ENCODE results near the gene TADA2B.
A peak's percentile ranks its signal among the peaks of the same experiment; 100 is the strongest.
"Not testable (repeated sequence)": the region's sequence is repeated elsewhere in the genome, so short reads cannot be mapped to it uniquely, and the experiment has no call there.

TADA2B gene

DNA sequence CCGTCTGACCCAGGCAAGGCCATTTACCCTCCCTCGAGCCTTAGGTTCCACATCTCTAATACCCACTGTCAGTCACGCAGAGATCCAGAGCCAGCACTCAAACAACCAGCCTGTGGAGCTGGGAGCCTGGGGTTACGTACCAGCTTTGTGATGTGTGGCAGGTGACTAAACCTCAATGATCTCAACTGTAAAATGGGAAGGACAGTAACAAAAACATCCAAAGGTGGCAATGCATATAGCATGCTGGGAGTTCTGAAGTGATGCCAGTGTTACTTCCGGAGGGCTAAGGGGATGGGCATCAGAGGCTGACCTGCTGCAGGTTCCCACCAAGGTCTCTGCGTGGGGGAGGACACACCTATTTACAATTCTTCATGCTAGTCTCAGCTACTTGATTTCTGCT is 18.6 kb downstream of the TADA2B start:
- no peak for DNase-seq

DNA sequence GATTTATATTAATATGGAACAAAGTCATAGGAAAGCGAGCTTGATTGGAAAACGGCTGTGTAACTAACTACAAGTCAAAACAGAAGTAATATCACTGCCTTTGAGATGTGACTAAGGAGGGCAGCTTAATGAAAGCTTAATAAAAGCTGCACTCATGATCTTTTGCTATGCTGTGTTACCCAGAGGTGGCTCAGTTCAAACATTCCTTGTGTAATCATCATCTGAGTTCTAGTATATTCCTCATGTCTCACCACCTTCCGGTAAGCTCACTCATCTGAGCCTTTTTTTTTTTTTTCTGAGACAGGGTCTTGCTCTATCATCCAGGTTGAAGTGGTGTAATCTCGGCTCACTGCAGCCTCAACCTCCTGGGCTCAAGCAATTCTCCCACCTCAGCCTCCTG is 19.6 kb downstream of the TADA2B start:
- no peak for DNase-seq

DNA sequence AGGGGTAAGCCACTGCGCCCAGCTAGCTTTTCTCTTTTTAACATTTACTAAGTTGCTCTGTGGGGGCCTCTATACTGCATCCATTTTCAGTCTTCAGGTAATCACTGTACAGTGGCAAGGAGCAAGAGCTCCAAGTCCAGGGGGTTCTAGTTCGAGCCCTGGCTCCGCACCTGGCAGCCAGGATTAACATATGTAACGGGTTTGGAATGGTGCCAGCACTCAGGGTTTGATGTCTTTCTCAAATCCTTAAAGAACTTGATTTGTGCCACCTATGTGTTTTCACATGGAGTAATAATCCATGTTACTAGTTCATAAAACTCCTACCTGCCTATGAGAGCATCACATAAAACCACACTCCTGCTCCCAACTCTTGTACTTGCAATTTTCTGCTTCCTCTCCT is 20.2 kb downstream of the TADA2B start:
- no peak for DNase-seq

DNA sequence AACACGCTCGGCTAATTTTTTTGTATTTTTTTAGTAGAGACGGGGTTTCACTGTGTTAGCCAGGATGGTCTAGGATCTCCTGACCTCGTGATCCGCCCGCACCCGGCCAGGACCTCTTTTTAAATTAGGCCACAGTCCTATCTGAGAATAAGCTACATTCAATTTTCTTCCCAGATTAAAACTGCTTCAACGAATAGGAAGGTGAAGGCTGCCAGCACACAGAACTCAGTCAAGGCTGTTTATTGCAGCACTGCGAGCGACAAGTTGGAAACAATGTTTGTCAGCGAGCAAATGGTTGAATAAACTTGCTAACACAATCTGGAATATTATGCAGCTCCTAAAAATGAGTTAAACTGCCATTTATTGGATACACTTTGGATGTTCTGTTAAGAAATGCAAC is 22.8 kb downstream of the TADA2B start:
- DNase-seq: no peak

DNA sequence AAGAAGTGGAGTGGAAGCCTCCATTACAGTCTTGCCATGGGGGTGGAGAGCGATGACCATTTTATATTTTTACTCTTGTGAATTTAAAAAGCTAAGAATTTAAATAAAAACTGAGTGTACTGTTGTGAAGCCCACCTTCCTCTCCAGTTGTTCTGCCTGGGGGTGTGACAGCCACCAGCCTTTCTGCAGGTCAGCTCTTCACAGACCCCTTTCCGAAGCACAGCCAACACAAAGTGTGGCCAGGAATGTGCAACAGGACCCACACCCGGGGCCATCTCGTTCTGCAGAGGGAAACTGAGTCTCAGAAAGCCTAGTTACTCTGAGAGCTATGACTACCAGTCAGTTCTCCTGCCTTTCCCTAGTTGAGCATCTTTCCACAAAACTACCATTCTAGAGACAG is 23.3 kb downstream of the TADA2B start:
- DNase-seq: no peak

DNA sequence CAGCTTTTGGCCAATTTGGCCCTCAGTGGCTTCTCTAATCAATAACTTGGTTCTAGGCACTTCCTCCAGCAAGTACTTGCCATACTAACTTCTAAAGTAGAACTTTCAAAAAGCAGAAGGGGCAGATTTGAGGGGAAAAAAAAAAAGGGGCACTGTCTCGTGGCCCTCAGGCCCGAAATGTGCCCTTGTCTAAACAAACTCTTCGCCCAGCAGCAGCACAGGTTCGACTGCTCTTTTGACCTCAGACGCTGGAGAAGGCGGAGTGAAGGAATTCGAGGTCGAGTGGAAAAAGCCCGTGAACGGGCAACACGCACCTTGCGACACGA is 23.9 kb downstream of the TADA2B start:
- no peak for DNase-seq

DNA sequence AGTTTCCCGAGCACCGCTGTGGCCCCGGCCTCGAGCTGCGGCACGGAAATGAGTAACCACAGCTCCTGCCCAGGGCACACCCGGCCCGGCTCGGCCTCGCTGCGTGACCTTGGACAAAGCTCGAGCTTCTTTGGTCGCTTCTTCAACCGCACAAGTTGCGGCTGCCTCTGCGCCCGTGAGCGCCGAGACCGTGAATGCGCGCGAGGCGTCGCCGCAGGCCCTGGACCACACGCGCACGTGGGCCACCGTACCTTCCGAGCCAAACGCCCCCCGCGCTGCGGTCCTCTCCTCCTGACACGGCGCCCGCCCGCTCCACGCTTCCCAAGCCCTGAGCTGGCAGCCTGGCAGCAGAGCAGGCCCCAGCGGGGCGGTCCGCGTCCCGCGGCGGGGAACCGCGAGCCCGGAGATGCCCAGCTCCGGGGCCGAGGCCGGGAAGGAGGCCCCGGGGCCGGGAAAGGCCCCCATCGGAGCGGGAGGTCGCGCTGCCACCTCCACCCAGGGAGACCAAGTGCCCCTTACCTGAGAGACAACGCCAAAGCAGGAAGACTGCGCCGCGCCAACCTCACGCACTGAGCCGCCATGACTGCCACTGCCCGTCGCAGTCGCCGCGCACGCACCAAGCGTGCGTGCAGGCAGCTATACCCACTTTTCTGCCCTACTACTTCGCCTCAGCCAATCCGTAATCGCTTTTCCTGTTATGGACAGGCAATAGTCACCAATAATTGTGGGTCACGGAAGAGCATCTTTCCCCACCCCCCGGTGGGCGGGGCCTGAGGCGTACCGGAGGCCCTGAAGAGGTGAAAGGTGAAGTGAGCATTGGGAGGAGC is 24.5 kb downstream of the TADA2B start, which contains the start of gene GRPEL1:
Gene GRPEL1 (minus strand): TSS at position 613 of the 827 bp plus-strand sequence. CDS start 32 bp downstream, at position 581.
- DNase-seq: peak; percentile 100

DNA sequence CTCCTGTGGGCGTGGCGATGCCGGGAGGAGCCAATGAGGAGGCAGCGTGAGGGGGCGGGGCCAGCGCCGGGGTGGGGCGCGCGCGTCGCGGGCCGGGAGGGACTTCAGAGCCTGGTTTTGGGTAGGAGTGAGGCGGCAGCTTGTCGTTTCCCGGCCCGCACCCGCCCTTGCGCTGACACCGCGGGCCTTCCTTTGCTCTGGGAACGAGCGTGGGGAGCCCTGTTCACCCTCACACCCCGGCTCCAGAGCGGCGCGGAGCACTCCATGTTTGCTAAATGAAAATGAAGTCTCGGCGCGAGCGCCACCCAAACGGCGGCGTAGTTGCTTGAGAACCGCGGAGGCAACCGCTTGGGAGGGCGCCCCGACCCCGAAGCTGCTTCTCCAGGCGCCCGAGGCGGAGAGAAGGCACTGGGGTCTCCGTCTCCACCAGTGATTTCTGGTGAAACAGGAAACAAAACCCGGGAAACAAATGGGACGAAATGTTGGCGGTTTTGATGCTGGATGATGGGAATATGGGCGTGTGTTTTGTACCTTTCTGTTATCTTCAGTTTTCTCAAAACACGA is 25.2 kb downstream of the TADA2B start:
- no peak for DNase-seq

DNA sequence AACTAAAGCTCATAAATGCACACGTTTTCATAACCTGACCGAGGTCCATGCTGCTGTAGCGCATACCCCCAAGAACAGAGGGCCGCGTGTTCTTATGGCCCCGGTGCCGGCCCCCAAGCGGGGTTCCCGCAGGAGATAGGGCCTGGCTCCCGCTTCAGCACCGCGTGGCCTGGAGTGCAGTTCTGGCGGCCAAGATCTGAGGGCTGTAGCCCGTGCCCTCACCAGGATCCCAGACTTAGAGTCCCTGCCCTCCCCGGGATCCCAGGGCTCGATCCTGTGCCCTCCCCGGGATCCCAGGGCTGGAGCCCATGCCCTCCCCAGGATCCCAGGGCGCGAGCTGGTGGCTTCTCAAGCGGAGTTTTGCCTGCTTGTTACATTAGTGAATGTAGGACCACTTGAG is 25.7 kb downstream of the TADA2B start:
- no peak for DNase-seq

DNA sequence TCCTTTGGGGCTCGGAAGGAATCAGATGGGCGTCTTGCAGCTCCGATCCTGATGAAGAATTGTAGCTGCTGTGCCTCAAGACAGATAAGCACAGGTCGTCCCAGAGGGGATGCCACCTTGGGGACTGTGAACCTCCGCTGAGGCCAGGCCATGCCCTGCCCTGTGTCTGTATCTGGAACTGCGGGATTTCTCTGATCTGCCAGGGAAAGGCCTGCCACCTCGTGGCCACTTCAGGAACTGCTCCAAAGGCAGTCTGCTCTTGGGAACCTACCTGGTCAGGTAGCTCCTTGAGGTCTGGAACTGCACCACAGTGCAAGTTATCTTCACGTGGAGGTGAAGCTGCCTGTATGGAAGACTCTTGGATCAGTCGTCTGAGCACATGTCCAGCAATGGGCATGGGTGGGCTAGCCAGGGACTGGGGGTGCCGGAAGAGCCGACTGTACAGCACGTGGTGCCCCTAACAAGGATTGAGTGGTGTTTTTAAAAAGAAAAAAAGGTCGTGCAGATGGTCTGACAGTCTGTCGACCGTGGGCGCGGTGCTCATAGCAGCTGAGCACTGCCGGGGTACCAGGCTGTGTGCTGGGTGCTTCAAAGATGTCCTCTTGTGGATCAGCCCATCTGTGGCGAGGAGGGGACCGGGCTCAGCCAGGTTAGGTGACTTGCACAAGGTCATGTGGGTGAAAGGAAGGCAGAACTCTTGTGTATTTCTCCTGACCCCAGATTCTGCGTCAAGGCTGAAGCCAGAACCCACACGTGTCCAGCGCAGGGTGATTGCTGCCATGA is 27.7 kb downstream of the TADA2B start:
- DNase-seq: peak; percentile 89

DNA sequence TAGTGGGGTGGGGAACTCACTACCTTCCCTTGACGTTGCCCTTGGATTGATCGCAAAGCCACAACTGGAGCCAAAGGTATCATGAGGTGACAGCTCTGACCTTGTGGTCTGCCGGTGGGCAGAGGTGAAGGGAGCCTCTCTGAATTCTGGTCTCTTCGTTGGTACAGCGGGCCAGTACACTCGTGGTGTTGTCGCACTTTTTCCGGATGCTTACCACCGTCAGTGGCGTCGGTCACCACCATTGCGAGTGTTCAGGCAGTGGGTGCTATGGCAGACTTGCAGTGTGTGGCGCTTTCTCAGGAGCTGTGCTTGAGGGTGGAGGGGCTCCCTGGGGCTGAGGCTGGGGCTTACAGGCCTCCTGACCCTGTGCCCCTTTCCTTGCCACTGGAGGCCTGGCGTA is 29.9 kb downstream of the TADA2B start:
- DNase-seq: no peak

DNA sequence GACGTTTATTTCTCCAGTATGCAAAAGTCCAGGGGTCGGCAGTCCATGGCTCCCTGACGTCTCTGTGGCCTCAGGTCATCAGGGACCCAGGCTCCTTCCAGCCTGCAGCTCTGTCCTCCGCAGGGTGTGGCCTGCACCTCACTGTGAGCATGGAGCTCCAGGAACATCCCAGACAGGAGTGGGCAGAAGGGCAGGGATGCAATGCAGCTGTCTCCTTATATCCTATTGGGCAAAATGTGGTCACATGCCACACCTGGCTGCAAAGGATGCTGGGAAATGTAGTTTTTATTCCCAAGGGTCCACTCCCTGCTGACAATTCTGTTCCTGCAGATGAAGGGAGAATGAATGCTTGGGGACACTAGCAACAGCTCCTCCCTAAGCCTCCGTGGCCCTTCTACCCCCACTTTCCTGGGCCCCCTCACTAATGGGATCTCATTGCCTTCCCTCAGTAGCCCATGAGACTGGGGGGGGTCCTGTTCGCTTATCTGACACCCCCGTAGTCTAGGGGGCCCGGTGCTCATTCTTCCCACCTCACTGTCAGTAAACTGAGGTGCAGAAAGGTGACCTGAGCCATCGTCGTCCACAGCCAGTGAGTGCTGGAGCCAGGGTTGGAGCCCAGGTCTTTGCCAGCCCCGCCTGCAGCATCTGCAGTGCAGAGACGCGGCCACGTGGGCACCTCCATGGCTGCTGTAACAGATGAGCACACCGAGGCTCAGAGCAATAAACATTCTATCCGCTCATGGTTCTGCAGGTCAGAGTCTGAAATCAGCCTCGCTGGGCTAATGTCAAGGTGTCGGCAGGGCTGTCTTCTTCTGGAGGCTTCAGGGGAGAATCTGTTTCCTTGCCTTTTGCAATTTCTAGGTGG is 30.6 kb downstream of the TADA2B start:
- no peak for DNase-seq

DNA sequence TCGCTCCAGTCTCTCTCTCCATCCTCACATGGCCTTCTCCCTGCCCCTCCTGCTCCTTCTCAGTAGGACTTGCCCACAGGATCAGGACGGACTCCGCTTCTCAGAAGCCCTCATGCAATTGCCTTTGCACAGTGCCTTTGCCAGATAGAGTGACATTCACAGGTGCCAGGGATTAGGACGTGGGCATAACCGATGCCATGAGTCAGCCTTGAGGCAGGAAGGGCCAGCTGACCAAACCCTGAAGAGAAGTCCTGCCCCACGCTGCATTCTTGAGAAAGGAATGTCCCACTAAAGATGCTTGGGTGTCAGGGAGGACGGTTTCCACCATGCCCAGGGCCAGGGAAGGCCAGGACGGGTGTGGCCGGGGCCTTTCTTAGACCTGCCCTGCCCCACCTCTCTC is 31.3 kb downstream of the TADA2B start:
- DNase-seq: no peak

DNA sequence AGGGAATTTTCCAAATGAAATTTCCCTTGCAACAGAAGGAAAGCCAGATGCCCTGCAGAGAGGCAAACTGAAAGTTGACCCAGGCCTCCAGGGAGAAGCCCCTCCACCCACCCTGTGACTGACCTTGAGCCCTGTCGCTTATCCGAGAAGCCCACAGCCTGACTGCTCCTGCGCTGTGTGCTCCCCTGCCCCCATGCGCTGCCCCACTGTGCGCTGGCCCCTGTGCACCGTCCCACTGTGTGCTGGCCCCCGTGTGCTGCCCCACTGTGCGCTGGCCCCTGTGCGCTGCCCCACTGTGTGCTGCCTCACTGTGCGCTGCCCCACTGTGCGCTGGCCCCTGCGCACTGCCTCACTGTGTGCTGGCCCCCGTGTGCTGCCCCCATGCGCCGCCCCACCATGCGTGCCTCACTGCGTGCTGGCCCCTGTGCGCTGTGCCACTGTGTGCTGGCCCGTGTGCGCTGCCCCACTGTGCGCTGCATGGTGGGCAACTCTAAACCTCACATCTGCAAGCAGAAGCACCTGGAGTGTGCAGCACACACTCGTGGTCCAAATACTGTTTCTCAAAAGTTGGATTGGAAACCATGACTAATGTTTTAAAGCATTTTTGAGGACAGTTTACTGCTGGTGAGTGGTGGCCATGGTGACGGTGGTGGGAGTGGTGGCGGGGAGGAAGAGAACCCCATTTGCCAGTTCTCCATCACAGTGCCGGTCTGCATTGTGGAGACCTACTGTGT is 33.0 kb downstream of the TADA2B start:
- no peak for DNase-seq

DNA sequence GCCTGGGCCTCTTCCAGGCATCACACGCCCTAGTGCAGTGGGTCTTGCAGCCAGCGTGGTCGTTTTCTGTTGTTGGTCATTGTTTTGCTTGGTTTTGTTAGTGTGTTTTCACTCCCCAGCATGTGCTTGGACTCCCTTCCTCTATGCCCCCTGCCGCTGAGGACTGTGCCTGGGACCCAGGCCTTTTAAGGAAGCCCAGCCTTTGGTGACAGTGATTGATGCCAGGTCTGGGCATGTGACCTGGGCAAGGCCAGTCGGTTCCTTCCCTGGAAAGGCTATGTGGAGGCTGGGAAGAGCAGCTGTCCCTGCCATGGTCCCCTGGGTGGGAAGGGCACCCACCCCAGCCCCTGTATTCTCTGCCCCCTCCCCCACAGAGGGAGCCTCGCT is 33.5 kb downstream of the TADA2B start:
- DNase-seq: no peak

DNA sequence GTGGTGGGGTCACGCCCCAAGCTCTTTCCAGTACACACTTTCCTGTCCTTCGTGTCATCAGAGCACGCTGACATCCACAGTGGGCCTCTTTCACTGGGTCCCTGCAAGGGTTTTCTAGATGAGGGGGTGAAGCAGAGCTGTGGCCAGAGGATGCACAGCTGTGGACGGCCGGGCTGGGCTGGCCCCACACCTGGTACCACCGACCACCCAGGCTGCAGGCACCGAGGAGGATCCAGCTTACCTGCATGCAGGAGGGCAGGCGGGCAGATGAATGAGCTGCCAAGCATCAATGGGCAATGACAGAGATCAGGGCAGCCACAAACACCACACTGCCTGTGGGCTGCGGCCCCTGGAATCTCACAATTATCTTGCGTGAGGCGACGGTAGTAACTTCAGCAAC is 34.2 kb downstream of the TADA2B start:
- no peak for DNase-seq

DNA sequence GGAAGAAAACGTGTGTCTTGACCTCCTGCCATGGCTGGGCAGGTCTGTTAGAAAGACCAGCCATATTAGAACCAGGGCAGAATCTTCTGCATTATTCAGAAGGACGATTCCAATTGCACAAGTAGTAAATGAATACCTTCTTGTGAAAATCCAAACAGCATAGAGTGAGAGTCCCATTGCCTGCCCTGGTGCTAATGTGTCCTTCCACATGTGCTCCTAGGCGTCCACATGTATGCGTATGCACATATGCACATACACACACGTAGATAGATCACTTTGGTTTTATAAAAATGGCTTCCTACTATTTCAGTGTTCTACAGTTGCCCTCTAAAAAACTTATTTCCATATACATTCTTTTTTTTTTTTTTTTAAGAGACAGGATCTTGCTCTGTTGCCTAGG is 34.9 kb downstream of the TADA2B start:
- DNase-seq: no peak

DNA sequence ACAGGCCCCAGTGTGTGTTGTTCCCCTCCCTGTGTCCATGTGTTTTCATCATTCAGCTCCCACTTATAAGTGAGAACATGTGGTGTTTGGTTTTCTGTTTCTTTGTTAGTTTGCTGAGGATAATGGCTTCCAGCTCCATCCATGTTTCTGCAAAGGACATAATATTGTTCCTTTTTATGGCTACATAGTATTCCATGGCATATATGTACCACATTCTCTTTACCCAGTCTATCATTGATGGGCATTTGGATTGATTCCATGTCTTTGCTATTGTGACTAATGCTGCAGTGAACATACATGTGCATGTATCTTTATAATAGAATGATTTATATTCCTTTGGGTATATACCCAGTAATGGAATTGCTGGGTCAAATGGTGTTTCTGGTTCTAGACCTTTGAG is 36.3 kb downstream of the TADA2B start:
- DNase-seq: not testable (repeated sequence)

DNA sequence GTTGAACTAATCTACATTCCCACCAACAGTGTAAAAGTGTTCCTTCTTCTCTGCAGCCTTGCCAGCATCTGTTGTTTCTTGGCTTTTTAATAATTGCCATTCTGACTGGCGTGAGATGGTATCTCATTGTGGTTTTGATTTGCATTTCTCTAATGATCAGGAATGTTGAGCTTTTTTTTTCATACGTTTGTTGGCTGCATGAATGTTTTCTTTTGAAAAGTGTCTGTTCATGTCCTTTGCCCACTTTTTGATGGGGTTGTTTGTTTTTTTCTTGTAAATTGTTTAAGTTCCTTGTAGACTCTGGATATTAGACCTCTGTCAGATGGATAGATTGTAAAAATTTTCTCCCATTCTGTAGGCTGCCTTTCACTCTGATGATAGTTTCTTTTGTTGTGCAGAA is 36.7 kb downstream of the TADA2B start:
- DNase-seq: not testable (repeated sequence)

DNA sequence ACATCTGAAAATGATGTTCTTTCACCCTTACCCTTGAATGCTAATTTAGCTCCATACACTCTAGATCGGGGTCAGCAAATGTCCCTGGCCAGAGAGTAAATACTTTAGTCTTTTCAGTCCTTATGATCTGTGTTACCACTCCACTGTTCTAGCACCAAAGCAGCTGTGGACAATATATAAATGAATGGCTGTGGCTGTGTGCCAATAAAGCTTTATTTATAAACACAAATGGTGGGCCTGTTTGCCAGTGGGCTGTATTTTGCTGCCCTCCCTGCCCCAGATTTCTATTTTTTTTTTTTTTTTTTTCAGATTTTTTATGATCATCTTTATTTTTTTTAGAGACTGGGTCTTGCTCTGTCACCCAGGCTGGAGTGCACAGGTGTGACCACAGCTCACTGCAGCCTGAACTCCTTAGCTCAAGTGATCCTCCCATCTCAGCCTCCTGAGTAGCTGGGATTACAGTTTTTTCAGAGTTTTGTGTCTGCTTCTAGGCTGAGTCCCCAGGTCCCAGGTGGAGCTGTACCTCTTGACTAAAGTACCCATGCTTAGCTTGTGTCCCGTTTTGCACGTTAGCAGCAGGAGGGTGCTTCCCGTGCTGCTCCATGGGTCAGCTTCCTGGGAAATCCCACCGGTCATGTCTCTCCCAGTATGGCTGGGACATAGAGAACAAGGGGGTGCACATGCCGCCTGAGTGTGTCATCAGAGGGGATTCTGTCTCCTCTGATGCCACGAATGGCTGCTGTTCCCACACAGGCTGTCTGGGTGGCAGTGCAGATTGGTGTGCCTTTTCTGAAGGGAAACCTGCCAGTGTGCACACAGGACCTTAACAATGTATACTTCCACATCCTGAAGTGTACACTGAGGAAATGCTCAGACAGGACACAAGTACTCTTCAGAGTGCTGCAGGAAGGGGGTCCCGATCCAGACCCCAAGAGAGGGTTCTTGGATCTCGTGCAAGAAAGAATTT is 40.7 kb downstream of the TADA2B start:
- DNase-seq: no peak

DNA sequence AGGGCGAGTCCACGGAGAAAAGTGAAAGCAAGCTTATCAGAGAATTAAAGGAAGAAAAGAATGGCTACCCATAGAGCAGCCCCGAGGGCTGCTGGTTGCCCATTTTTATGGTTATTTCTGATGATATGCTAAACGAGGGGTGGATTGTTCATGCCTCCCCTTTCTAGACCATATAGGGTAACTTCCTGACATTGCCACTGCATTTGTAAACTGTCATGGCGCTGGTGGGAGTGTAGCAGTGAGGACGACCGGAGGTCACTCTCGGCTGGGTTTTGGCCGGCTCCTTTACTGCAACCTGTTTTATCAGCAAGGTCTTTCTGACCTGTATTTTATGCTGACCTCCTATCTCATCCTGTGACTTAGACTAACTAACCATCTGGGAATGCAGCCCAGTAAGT is 41.4 kb downstream of the TADA2B start:
- not testable (repeated sequence) for DNase-seq

Data from activated CD4-positive, CD25-positive, alpha-beta regulatory T cell treated with anti-CD3 and anti-CD28 coated beads, Interleukin-2, amount 50 U/mL, for 72 hours (primary cell).